HG03457 (cell line): Measurements from ENCODE around the gene ZNF618.

Source experiments
- ATAC-seq: cut with Tn5 transposase; IDR thresholded peaks from one replicate; pipeline ENCODE4 v1.9.1; 2021; ENCODE audit warnings: moderate number of reproducible peaks; ENCODE audit not compliant: unreplicated experiment

Gene ZNF618

DNA sequence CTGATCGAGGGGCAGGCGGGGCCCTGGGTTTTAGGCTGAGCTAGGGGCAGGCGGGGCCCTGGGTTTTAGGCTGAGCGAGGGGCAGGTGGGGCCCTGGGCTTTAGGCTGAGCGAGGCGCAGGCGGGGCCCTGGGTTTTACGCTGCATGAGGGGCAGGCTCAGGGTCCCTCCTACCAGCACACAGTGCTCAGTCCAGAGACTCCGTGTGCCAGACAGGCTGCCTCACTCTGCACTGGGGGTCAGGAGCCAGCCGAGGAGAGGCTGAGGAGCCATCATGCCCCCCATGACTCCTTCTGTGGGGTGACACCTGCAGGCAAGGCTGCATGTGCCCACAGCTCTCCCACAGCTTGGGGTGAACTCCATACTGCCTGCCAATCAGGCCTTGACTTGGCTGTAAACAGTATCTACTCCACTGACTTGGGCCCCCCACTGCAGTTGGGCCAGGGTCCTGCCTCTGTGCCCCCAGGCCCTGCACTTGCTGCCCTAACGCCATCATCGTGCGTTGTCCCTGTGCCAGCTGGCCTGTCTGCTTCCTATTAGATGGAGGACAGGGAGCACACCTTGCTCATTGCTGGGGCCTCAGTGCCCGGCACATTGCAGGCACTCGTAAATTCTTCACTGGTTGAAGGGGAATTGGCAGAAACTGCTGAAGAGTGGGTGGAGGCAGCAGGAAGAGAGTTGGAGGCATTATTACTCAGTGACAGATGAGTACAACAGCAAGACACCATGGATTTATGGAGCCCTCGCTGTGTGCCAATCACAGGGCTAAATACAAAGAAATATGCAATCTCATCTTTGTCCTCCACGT is 123.3 kb downstream of the ZNF618 start:
- ATAC-seq, result no peak

DNA sequence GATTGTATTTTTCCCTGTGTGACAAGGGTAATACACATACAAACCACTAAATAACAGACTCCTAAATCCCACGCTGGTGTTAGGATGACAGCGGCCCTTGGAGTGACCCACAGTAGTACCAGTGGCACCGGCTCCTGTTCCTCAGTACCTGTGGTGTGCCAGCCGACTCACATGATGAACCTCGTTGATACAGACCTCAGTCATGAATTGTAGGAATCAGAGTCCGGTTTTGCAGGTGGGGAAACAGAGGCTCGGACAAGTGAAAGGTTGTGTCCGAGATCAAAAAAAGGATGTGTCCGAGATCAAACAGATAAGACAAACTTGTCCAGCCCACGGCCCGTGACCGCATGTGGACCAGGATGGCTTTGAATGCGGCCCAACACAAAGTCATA is 124.0 kb downstream of the ZNF618 start:
- no peak for ATAC-seq

DNA sequence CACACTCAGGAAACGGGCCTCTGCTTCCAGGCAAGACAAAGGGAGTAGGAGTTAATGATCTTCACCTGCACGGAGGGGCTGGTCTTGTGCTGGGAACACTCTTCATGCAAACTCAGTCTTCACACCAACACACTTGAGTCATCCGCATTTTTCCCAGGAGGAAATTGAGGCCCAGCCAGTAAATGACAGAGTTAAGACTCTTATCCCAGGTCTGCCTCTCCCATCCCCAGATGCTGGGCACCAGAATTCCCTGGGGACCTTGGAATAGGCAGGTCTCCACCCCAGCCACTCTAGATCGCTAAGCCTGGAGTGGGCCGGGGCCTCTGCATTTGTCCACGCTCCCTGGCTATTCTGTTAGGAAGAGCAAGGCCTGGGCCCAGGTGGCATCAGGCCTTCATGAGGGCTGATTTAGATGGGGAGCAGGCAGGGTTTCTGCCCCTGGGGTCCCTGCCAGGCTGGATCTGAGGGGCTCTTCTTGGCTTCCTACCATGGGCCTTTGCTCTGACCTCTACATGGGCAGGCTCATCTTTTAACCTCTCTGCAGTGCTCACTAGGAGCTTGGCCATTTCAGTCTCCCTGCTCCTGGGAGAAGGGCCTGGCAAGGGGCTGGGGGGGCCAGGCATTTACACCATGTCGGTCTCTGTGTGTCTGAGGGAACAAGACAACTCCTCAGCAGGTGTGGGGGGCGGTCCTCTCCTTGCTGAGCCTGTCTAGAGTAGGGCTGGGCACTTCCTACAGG is 124.7 kb downstream of the ZNF618 start:
- no peak for ATAC-seq

DNA sequence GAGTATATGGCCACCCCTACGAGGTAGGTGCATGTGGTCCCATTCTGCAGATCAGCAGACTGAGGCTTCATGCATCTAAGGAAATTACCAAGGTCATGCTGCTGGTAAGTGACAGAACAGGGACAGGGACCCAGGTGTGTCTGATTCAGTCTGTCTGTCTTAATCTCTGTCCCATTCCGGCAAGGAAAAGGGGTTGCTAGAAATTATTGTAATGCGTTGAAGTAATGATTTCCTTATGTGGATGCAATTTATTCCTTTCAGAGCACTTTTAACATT is 125.2 kb downstream of the ZNF618 start:
- no peak for ATAC-seq

DNA sequence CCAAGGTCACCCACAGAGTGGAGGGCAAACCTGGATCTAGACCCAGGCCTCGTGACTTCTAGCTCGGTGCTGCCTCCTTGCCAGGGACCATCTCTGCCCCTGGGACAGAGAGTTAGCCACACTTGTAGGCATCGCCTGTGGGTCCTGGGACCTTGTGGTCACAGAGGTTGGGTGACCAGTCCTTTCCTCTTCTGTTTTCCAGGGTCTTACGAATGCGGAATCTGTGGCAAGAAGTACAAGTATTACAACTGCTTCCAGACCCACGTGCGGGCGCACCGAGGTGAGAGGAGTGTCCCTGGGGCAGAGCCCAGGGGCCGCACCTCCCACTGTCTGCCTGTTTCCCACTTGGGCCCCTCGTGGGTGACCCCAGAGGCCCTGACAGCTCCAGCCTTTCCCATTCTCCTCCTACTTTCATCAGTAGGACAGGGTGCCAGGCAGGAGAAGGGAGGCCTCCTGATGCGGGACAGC is 125.7 kb downstream of the ZNF618 start:
- no peak for ATAC-seq

DNA sequence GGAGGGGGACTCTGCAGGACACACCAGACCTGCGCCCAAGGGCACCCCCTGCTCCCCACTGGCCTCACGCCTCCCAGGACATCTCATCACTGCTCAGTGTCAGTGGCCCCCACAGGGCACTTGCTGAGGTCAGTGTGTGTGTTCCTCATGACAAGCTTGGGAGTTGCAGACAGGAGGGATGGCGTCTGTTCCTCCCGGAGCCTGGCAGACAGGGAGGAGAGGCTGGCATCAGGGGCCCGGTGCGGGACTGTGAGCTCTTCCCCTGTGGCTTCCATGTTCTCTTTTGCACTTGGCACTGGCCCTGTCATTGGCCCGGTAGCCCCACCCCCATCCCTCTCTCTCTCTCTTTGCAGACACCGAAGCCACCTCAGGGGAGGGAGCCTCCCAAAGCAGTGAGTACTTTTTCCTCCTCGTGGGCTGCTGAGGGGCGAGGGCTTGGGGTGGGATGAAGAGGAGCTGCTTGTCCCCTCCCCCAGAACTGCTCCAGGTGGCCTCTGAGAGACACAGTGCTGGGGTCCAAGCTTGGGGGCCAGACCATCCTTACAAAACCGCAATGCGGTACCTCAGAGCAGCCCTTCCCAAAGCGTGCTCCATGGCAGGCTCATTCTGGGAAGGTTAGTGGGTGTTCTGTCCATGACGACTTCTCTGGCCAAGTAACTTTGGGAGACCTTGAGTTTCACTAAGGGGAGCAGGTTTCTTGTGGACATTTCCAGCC is 126.3 kb downstream of the ZNF618 start:
- ATAC-seq, result no peak

DNA sequence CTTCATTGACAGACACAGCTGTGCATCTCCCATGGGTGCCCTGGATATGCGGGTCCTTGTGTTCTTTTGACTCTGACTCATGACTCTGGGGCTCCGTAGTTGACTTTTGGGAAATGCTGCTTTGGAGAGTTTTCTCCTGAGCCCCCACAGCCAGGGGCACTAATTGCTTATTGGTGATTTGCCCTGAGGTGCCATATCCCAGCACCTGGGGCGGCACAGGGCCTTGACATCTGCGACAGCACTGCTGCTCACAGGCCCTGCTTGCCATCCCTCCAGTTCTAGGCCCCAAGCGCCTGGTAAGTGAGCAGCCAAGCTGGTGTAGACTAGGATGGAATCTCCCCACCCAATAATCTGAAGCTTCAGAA is 126.9 kb downstream of the ZNF618 start:
- no peak for ATAC-seq

DNA sequence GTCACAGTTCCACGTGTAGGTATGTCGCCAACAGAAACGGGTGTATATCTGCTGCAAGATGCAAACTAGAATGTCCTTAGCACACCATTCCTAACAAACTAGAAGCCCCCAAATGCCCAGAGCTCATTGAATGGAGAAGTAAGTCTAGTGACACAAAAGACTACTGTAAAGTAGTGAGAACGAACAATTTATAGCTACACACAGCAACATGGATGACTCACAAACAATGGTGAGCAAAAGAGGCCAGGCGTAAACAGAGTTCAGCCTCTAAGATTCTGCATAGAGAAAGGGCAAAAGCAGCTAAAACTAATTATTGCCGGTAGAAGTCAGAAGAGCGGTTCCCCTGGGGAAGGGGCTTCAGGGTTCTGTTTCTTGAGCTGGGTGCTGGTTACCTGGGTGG is 127.2 kb downstream of the ZNF618 start:
- ATAC-seq, result no peak

DNA sequence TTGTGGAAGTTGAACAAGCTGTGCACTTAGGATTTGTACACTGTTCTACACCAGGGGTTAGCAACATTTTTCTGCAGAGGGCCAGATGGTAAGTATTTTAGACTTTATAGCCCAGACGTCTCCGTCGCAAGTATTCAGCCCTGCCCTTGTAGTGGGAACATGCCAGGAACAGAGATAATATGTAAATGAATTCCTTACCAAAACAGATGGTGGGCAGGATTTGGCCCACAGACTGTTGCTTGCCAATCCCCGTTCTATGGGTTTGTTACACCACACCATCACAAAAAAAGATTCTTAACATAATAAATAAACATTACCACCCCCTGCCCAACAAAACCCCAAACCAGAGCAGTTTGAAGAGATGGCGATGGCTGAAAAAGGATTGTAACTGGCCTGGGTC is 127.6 kb downstream of the ZNF618 start:
- ATAC-seq, result no peak

DNA sequence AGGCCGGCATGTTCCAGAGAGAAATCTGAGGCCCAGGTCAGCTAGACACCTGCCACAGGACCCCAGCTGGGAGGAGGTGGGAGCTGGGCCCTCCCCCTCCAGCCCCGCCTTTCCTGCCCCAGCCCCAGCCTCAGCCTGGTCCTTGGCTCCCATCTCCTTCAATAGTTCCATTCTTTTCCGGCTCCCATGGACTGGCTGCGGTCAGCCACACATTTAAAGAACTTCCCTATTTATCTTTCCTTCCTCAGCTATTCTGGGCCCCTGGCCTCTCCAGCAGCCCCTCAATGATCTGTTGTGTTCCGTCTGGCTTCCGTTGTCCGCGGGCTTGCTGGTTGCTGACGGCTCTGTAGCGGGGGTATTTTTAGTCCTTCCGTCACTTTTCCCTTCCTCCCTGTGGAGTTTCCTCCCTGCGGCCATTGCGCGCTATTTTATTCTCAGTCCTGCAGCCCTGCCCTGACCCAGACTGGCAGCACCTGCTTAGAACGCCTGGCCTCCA is 128.2 kb downstream of the ZNF618 start:
- no peak for ATAC-seq

DNA sequence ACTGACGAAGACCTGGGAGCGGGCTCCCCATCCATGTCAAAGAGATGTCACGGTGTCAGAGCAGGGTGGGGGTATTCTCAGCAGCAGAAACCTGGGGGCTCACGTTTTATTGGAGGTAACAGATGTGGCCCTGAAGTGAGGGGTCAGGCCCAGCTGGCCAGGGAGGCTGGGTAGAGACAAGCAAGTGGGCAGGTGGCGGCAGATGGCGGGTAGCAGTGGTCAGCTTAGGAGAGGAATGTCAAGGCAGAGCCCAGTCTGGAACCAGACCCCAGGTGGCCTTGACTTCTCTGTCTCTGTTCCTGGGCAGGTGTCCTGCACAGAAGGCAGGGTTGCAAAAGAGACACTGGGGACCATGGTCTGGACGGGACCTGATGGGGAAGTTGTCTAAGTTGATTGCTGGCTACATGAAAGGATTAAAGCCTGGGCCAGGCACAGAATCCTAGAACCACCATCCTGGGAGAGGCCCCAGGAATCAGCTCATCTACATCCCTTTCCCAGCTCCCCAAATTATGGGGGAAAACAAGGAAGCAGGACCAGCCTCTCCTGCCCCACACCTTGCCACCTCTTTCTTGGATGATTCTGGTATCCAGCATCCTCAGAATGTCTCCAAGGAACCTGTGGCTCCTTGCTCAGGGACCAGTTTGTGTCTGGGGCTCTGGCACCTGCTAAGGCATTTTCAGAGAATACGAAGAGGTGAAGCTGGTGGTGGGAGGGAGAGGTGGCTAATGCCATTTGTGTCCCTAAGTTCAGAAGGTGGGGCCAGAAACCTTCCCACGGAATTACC is 129.5 kb downstream of the ZNF618 start:
- no peak for ATAC-seq

DNA sequence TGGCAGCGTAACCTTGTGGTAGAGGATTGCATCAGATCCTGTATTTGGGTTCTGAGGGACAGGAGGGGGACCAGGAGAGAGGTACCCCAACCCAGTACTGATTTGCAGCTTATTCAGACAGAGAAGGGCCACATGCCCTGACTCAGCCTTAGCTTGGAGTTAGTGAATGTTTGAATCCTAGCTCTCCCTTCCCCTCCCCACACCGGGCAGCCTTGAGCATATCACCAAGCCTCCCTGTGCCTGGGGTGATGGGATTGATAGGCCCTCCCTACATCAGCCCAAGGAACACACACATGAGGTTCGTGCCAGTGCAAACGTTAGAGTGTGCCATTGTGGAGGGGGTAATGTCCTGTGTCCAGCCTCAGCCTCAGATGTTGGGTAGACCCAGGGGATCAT is 130.0 kb downstream of the ZNF618 start:
- no peak for ATAC-seq

DNA sequence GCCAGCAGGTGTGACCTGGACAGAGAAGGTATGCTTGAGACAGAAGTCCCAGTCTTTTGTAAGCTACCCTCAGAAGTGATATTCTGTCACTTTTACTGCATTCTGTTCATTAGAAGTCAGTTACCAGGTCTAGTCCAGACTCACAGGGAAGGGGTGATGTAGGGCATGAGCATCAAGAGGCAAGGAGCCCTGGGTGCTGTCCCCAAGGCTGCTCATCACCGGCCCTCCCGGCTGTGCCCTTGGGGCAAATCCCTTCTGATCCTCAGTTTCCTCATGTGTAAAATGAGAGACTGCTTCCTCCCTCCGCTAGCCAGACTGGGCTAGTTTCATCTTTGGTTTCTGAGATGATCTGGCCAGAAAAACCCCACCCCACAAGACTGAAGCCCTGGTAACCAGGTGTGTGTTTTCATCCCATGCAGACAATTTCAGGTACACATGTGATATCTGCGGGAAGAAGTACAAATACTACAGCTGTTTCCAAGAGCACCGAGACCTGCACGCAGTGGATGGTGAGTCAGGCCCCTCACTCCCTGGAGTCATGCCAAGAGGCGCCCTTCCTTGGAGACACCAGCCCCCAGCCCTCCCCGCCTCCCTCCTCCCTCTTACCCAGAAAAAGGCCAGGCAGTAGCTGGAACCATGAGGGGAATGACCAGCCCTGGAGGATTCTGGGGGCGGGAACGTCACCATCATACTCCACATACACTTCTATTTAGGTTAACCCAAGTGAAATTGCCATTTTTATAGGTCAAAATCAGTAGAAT is 131.0 kb downstream of the ZNF618 start:
- no peak for ATAC-seq

DNA sequence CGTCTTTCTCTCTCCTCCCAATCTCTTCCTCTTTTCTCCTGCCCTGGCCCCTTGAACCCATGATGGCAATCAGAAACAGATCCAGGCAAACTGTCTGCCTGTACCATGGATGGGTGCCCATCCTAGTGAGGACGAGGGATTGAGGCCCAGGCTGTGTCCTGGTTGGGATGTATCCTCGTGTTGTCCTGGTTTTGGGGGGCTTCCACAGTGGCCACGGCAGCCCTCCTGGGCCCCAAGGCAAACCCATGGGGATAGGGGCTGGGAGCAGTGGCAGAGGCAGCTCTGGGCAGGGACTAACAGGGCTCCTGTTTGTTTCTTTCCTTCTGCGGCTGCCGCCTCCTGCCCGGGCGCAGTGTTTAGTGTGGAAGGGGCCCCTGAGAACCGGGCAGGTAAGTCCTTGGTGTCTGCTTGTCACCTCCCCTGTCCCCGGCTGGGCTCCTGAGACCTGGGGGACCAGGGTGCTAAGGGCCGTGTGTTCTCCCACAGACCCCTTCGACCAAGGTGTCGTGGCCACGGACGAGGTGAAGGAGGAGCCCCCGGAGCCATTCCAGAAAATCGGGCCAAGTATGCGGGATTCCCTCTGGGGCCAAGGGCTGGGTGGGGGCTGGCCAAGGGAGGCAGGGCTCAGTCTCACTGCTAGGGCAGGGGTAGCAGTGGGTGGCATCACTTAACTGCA is 132.0 kb downstream of the ZNF618 start:
- ATAC-seq, result no peak

DNA sequence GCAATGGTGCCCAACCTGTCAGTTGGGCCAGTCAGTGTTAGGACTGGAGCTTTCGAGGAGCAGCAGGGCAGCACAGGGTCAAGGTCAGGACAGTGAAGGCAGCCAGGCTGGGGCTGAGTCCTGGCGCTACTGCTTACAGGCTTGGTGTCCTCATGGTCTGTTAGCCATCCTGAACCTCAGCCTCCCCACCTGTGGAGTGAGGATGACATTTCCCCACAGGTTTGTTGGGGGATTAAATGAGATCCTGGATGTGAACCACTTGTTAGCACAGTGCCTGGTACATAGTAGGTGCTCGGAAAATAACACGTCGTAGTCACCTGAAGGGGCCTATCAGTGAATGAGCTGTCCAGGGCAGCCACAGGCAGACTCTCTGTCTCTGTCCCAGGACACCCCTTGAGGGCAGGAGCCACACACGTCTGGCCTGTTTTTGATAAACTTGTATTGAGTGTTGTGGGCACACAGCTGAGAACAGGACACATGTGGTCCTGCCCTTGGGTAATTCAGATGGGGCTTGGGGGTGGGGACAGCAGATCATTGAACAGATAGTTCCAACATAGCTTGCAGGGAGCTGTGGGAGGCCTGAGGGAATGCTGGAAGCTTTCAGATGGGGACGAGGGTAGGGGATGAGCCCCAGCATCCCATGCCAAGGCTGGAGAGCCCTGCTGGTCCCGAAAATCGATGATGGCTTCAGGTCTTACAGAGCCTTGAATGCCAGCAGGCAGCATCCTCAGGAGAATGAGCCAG is 132.7 kb downstream of the ZNF618 start:
- no peak for ATAC-seq

DNA sequence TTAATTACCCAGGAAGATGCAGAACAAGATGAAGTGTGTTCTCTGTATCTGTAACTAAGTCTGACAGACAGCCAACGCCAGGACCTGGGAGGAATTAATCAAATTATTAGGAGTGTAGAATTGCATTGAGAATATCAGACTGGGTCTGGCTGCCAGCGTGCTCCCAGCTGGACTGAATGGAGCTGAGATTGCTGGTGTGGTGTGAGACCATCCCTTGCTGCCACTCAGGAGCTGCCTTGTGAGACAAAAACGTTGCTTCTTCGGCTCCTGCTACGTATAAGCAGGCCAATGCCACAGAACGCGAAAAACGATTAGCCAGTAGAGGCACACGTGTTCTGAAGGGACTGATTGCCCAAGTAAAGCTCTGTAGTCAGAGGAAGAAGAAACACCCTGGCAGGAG is 135.2 kb downstream of the ZNF618 start:
- no peak for ATAC-seq

DNA sequence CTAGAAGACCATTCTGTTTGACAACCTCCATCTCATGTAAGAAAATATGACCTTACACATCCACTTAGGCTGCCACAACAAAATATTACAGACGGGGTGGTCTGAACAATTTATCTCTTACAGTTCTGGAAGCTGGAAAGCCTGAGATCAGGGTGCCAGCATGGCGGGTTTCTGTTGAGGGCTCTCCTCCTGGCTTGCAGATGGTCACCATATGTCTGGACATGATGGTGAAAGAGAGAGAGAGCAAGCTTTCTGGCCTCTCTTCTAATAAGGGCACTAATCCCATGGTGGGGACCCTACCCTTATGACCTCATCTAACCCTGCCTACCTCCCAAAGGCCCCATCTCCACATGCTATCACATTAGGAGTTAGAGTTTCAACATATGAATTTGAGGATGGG is 136.0 kb downstream of the ZNF618 start:
- no peak for ATAC-seq

DNA sequence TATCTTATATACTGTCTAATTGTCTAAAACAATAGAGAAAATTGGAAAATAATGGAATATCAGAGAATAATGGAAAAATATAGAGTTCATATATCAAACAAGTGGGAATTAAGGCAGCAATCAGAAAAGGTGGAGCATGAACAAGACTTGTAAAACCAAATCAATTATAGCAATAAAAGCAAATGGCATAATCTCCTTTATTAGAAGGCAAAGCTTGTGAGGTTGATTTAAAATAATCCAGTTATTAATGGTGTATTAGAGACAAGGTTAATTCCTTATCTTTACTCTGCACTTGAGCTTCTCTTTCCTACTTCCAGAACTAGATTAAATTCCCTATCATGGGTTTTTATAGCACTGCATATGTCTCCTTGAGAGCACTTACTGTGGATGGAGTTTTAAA is 137.9 kb downstream of the ZNF618 start:
- no peak for ATAC-seq

DNA sequence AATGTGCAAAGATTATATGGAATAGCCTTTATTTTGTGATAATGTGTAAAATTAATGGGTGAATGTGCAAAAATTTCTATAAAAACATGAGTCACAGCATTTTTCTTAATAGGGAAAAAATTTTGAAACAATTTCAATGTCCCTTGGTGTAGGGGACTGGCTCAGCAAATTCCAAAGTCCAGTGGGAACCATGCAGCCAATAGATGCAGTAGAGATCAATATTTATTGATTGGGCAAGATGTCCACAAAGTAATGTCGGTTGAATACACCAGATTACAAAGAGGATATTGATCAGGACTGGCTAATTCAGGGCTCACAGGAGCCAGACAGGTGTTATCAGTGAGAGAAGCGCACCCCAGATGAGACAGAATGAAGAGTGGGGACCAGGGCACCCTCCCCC is 139.5 kb downstream of the ZNF618 start:
- ATAC-seq, result no peak
